ENCODE data around the gene RAB1B. TPM values are rescaled to one million over a fixed set of nuclear protein-coding genes. Genes with fewer than 3 reads are reported as not detected.
"Not testable (repeated sequence)": the region's sequence is repeated elsewhere in the genome, so short reads cannot be mapped to it uniquely, and the experiment has no call there.

The RAB1B gene
- total RNA-seq, 2 donors from 2014 or later: 72.8 to 89.1 TPM

DNA sequence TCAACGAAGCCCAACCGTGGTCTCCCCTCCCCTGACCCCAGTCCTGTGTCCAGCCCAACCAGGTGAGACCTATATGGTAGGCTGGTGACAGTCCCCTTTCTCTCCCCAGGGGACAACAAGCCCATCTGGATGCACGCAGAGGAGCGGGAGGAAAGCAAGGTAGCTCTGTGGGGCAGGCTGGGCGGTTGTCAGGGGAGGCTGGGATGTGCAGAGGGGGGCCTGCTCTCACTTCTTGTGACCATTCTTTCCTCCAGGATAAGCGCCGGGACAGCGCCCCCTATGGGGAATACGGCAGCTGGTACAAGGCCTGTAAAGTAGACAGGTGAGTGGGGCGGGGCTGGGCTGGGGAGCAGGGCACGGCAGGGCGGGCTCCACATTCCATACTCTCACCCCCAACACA lies 3.5 kb upstream of the RAB1B start:
- H3K9me3 ChIP-seq (ENCODE audit: control insufficient read depth, low read length, poor library complexity, severe bottlenecking): no peaks in the 10 kb centered on the region
- Mint-ChIP-seq H3K4me1 (peaks cover 25% of the 10 kb centered on the region), H3K36me3 (ENCODE audit: low read depth) (peaks cover 10% of the 10 kb centered on the region), H3K27ac (no peak overlapping the region), H3K4me3 (no peak overlapping the region), H3K27me3 (no peaks in the 10 kb centered on the region)
- DNase-seq (no peak), ATAC-seq (no peak)

DNA sequence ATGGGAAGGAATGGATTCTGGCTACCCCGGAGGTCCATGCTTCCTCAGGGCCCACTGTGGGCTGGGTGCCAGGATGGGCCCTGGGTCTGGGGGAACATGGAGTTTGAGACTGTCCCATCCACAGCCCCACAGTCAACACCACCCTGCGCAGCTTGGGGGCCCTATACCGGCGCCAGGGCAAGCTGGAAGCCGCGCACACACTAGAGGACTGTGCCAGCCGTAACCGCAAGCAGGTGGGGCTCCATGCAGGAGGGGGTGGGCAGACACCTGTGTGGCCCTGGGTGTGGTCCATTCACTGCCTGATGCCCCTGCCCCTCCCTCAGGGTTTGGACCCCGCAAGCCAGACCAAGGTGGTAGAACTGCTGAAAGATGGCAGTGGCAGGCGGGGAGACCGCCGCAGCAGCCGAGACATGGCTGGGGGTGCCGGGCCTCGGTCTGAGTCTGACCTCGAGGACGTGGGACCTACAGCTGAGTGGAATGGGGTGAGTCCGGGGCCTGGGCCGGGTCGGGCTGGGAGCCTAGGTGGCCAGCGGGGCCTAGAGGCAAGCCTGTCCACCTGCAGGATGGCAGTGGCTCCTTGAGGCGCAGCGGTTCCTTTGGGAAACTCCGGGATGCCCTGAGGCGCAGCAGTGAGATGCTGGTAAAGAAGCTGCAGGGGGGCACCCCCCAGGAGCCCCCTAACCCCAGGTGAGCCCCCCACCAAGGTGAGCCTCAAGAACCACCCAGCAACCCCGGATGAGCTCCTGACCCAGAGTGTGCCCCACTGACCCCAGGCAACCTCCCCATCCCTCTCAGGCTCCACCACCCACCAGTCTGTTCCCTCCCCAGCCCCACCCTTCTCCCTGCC lies 2.7 kb upstream of the RAB1B start:
- Mint-ChIP-seq H3K27me3 (no peaks in the 10 kb centered on the region), H3K4me3 (no peak overlapping the region), H3K4me1 (peaks cover 27% of the 10 kb centered on the region), H3K27ac (no peak overlapping the region), H3K36me3 (ENCODE audit: low read depth) (peaks cover 10% of the 10 kb centered on the region)
- DNase-seq: no peak
- H3K9me3 ChIP-seq (ENCODE audit: control insufficient read depth, low read length, poor library complexity, severe bottlenecking): no peaks in the 10 kb centered on the region
- ATAC-seq: no peak

DNA sequence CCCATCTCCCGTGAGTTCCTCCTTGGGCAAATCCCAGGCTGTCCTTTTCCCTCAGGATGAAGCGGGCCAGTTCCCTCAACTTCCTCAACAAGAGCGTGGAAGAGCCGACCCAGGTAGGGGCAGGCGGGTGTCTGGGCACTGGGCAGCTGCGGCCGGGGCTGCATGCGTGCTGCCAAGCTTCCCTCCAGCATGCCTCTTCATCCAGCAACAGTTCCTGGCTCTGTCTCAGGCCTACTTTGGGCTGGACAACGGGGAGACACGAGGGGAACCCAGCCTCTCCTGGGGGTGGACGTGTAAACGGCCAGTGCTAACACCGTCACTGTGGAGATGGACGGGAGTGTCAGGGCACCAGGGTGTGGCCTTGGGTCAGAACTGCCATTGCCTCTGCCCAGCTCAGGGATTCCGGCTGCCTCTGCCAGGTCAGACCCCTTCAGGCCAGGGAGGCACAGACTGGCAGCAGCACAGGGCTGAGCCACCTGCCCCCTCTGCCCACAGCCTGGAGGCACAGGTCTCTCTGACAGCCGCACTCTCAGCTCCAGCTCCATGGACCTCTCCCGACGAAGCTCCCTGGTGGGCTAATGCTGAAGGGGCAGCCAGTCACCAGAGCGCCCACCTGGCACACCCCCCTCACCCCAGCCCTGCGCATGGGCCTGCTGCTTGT lies 1.9 kb upstream of the RAB1B start:
- Mint-ChIP-seq H3K36me3 (ENCODE audit: low read depth) (peaks cover 10% of the 10 kb centered on the region), H3K27ac (no peak overlapping the region), H3K4me1 (peaks cover 29% of the 10 kb centered on the region), H3K4me3 (peak overlapping the region; percentile 99), H3K27me3 (no peaks in the 10 kb centered on the region)
- ATAC-seq (no peak), DNase-seq (no peak)
- H3K9me3 ChIP-seq (ENCODE audit: control insufficient read depth, low read length, poor library complexity, severe bottlenecking): no peaks in the 10 kb centered on the region

DNA sequence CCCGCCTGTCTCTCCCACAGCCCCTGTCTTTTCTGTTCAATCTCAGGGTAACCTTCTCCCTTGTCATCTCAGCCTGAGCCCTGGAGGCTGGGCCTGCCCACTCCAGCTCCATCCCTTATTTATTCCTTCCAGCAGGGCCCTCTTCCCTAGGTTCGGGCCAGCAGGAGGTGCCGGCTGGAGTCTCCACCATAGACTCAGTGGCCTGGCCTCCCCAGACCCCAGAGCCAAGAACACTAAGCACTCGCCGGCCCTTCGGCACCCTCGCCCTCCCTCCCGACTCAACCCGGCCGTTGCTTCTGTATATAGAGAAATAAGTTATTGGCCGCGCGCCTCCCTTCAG lies 1.4 kb upstream of the RAB1B start:
- peak overlapping the region; percentile 99 for H3K4me3 Mint-ChIP-seq
- no peaks in the 10 kb centered on the region for H3K27me3 Mint-ChIP-seq
- H3K4me1 Mint-ChIP-seq: peaks cover 29% of the 10 kb centered on the region
- no peak for ATAC-seq
- peak overlapping the region; percentile 99 for H3K27ac Mint-ChIP-seq
- no peaks in the 10 kb centered on the region for H3K9me3 ChIP-seq (ENCODE audit: control insufficient read depth, low read length, poor library complexity, severe bottlenecking)
- H3K36me3 Mint-ChIP-seq (ENCODE audit: low read depth): peaks cover 10% of the 10 kb centered on the region
- DNase-seq: no peak

DNA sequence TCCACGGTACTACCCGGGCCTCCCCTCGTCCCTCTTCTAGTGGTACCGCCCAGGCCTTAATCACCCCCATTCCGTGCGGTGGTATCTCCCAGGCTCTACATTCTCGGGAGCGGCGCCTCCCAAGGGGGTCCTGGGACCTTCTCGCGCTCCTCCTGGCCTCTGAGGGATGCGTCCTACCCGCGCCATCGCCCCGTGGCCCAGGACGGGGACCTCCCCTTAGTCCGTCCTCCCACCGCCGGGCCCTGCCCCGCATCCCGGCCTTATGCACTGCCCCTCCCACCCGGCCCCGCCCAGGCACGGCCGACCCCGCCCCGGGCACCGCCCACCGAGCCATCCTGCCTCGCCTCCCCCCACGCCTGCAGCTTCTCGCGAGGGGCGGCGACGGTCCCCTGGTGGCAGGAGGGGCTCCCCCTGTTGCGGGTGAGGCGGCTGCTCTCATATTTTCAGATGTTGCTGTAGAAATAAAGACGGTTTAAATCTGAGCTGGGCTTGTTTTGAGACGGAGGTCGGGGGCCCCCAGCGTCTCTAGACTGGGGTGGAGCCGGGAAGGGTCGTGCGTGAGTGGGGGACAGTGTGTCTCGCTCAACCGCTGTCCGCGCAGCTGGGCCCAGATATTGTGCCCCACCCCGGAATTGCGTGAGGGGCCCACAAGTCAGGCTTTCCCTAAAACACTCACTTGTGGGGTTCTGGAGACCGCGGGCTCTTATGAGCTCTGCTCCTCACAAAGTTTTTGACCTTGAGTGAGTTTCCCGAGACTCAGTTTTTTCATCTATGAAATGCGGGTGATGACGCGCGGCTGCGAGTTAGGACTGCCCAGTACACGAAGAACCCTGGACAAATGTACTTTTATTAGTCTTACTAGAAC lies 828 bp upstream of the RAB1B start:
- peaks cover 10% of the 10 kb centered on the region for H3K36me3 Mint-ChIP-seq (ENCODE audit: low read depth)
- H3K27ac Mint-ChIP-seq: peak overlapping the region; percentile 99
- no peaks in the 10 kb centered on the region for H3K27me3 Mint-ChIP-seq
- no peaks in the 10 kb centered on the region for H3K9me3 ChIP-seq (ENCODE audit: control insufficient read depth, low read length, poor library complexity, severe bottlenecking)
- H3K4me1 Mint-ChIP-seq: peaks cover 29% of the 10 kb centered on the region
- peak overlapping the region; percentile 99 for H3K4me3 Mint-ChIP-seq
- peak; percentile 78 to 86 (median 85) for DNase-seq
- peak; percentile 65 for ATAC-seq

DNA sequence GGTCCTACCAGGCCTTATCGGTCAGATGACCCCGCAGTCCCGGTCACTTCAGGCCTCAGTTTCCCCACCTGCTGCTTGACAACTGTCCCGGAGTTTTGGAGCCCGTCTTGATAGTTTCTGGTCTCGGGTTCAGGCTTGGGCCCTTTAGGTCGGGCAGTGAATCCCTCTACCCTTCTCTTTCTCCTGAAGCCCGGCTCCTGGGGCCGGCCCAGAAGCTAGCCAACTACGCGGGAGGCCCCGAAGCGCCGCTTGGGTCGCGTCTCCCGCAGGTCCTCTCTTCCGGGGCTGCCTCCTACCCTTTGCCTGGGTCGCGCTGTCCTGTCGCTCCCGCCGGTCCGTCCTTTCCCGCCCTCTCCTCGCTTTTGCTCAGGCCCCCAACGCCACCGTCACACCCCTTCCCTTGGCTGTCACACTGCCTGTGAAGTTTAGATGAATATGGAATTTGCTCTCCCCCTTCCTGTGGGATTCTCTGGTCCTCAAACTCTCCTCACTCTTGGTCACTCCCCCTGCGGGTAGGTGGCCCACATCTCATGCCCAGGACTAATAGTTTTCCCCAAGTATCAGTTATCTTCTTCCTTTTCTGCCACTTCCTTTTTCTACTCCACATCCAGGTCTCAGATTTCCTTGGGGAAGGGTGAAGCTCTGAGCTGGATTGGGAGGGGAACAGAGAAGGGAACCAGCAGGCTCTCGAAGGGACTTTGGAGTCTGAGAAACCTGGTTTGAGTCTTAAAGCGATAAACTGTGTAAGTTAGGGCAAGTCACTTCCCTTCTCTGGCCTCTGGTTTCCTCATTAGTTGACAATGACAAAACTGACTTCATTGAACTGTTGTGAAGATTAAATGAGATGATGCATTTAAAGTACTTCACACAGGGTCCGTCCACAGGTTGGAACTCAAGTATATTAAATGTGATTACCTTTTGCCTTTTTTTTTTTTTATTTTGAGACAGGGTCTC lies 790 bp downstream of the RAB1B start:
- Mint-ChIP-seq H3K27me3 (no peaks in the 10 kb centered on the region), H3K36me3 (ENCODE audit: low read depth) (peaks cover 13% of the 10 kb centered on the region), H3K4me1 (peaks cover 33% of the 10 kb centered on the region), H3K4me3 (peak overlapping the region; percentile 99), H3K27ac (peak overlapping the region; percentile 99)
- ATAC-seq: no peak
- no peaks in the 10 kb centered on the region for H3K9me3 ChIP-seq (ENCODE audit: control insufficient read depth, low read length, poor library complexity, severe bottlenecking)
- DNase-seq: no peak

DNA sequence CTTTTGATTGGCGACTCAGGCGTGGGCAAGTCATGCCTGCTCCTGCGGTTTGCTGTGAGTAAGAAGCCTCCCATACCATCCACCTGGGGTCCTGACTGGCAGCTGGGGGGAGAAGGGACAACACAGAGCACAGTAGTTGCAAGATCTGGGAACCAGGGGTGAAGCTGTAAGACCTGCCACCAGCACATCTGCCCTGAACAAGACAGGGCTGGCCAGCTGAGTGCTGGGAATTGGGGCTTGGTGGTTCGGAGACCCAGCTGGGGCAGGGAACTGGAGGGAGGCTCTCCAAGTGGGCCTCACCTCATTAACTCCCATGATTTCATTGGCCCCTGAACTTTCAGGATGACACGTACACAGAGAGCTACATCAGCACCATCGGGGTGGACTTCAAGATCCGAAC lies 3.4 kb downstream of the RAB1B start:
- Mint-ChIP-seq H3K27me3 (no peaks in the 10 kb centered on the region), H3K27ac (peak overlapping the region; percentile 4), H3K36me3 (ENCODE audit: low read depth) (peaks cover 13% of the 10 kb centered on the region), H3K4me1 (peaks cover 37% of the 10 kb centered on the region), H3K4me3 (no peak overlapping the region)
- DNase-seq (no peak), ATAC-seq (no peak)
- H3K9me3 ChIP-seq (ENCODE audit: control insufficient read depth, low read length, poor library complexity, severe bottlenecking): no peaks in the 10 kb centered on the region

DNA sequence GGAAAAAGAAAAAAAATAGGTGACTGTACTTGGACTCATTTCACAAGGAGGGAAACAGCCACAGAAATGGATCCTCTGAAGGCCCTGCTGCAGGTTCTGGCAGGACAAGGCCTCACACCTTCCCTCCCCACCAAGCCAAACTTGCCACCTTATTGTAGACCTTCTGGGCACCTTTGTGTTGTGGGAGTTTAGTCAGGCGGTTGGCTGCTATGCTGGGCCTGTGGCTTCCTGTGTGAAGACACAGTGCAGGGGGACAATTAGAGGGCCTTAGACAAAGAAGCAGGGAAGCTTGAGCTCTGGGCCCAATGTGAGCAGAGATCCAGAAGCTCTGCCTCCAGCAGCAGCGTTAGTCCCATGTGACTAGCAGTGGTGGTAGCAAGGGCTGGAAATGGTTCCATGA lies 4.2 kb downstream of the RAB1B start:
- no peak for DNase-seq
- H3K4me1 Mint-ChIP-seq: peaks cover 34% of the 10 kb centered on the region
- no peak for ATAC-seq
- no peaks in the 10 kb centered on the region for H3K9me3 ChIP-seq (ENCODE audit: control insufficient read depth, low read length, poor library complexity, severe bottlenecking)
- H3K27ac Mint-ChIP-seq: no peak overlapping the region
- peaks cover 13% of the 10 kb centered on the region for H3K36me3 Mint-ChIP-seq (ENCODE audit: low read depth)
- H3K4me3 Mint-ChIP-seq: peak overlapping the region; percentile 19
- no peaks in the 10 kb centered on the region for H3K27me3 Mint-ChIP-seq

DNA sequence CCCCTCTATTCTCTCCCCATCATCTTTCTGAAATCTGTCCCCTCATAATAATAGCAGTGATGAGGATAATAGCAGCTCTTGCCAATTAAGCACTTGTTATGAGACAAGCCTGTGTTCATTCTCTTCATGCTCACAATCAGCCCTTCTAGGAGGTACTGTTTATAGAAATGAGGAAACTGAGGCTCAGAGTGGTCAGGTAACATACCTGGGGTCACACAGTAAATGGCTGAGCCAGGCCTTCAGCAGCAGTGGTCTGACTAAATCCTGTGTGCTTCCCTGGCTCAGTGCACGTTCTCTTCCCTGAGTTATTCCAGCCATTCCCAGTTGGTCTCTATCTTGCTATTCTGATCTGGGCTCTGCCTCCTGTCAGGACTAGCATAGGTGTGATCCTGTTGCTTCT lies 5.8 kb downstream of the RAB1B start:
- H3K4me1 Mint-ChIP-seq: peaks cover 29% of the 10 kb centered on the region
- H3K9me3 ChIP-seq (ENCODE audit: control insufficient read depth, low read length, poor library complexity, severe bottlenecking): no peaks in the 10 kb centered on the region
- H3K4me3 Mint-ChIP-seq: no peak overlapping the region
- no peaks in the 10 kb centered on the region for H3K27me3 Mint-ChIP-seq
- DNase-seq (no peak), ATAC-seq (no peak)
- H3K36me3 Mint-ChIP-seq (ENCODE audit: low read depth): peaks cover 9% of the 10 kb centered on the region
- H3K27ac Mint-ChIP-seq: no peak overlapping the region

DNA sequence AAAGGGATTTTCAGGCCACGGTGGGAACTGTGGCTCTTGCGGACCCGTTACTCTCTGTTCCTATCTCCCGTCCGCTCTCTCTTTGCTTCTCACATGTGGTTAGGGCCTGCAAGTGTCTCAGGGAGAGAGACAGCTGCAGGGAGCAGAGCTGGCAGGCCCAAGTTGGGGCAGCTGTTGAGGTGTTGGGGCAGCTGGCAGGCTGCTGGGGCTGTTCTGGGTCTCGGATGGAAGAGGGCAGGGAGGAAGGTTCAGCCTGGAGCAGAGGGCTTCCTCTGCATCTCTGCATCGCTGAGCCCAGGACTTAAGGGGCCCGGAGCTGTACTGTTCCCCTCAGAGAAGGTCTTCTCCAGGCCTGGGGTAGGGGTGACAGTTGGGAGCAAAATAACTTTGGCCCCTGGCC lies 7.0 kb downstream of the RAB1B start:
- Mint-ChIP-seq H3K27ac (no peak overlapping the region), H3K27me3 (no peaks in the 10 kb centered on the region), H3K4me3 (no peak overlapping the region), H3K4me1 (peaks cover 25% of the 10 kb centered on the region), H3K36me3 (ENCODE audit: low read depth) (peaks cover 7% of the 10 kb centered on the region)
- H3K9me3 ChIP-seq (ENCODE audit: control insufficient read depth, low read length, poor library complexity, severe bottlenecking): no peaks in the 10 kb centered on the region
- DNase-seq (no peak), ATAC-seq (no peak)

DNA sequence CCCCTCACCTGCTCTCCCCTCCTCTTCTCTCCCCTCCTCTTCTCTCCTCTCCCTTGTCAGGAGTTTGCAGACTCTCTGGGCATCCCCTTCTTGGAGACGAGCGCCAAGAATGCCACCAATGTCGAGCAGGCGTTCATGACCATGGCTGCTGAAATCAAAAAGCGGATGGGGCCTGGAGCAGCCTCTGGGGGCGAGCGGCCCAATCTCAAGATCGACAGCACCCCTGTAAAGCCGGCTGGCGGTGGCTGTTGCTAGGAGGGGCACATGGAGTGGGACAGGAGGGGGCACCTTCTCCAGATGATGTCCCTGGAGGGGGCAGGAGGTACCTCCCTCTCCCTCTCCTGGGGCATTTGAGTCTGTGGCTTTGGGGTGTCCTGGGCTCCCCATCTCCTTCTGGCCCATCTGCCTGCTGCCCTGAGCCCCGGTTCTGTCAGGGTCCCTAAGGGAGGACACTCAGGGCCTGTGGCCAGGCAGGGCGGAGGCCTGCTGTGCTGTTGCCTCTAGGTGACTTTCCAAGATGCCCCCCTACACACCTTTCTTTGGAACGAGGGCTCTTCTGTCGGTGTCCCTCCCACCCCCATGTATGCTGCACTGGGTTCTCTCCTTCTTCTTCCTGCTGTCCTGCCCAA lies 7.7 kb downstream of the RAB1B start:
- peaks cover 22% of the 10 kb centered on the region for H3K4me1 Mint-ChIP-seq
- H3K9me3 ChIP-seq (ENCODE audit: control insufficient read depth, low read length, poor library complexity, severe bottlenecking): no peaks in the 10 kb centered on the region
- H3K27me3 Mint-ChIP-seq: no peaks in the 10 kb centered on the region
- H3K27ac Mint-ChIP-seq: no peak overlapping the region
- ATAC-seq (no peak), DNase-seq (no peak)
- no peak overlapping the region for H3K4me3 Mint-ChIP-seq
- peaks cover 7% of the 10 kb centered on the region for H3K36me3 Mint-ChIP-seq (ENCODE audit: low read depth)

DNA sequence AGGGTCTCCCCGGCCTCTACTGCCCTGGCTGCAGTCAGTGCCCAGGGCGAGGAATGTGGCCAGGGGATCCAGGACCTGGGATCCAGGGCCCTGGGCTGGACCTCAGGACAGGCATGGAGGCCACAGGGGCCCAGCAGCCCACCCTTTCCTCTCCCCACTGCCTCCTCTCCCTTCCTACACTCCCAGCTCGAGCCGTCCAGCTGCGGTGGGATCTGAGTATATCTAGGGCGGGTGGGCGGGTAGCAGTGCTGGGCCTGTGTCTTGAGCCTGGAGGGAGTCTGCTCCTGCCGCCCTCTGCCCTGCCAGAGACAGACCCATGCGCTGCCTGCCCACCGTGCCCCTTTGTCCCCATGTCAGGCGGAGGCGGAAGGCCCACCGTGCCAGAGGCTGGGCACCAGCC lies 8.2 kb downstream of the RAB1B start:
- not testable (repeated sequence) for H3K9me3 ChIP-seq (ENCODE audit: control insufficient read depth, low read length, poor library complexity, severe bottlenecking); H3K4me3 Mint-ChIP-seq; DNase-seq; H3K27me3 Mint-ChIP-seq; H3K36me3 Mint-ChIP-seq (ENCODE audit: low read depth); ATAC-seq
- Mint-ChIP-seq H3K27ac (peak overlapping the region; percentile 67), H3K4me1 (peaks cover 23% of the 10 kb centered on the region)

All from T-helper 17 cell (primary cell).